ENCODE measurements around the gene CXCR5.

CXCR5 gene

GRCh38 chr11:118929501-118930093 is 45.9 kb downstream of the CXCR5 start:
- DNase-seq, result peak; percentile 91

GRCh38 chr11:118930094-118930712 is 46.5 kb downstream of the CXCR5 start:
- DNase-seq, result peak; percentile 98

GRCh38 chr11:118931571-118931970 is 47.9 kb downstream of the CXCR5 start:
- no peak for DNase-seq

GRCh38 chr11:118933486-118933885 is 49.8 kb downstream of the CXCR5 start:
- DNase-seq, result no peak

GRCh38 chr11:118935376-118935775 is 51.7 kb downstream of the CXCR5 start:
- no peak for DNase-seq

- no peak for DNase-seq
These were observed 55.1 kb downstream of the CXCR5 start for GRCh38 chr11:118938491-118939403.

- DNase-seq, result no peak
These were observed 55.8 kb downstream of the CXCR5 start for GRCh38 chr11:118939404-118939915.

- no peak for DNase-seq
These were observed 56.4 kb downstream of the CXCR5 start for GRCh38 chr11:118939953-118940598.

- DNase-seq, result no peak
These were observed 63.4 kb downstream of the CXCR5 start for GRCh38 chr11:118947091-118947490.
